GM18520 (cell line): Measurements from ENCODE around the gene ZBTB7C.

Source experiments
- ATAC-seq: cut with Tn5 transposase; IDR thresholded peaks from one replicate; pipeline ENCODE4 v1.9.1; 2021; ENCODE audit not compliant: unreplicated experiment

The ZBTB7C gene

GRCh38 chr18:48326901-48327675, 82.1 kb downstream of the ZBTB7C start:
- no peak for ATAC-seq

GRCh38 chr18:48325115-48325665, 84.0 kb downstream of the ZBTB7C start:
- ATAC-seq, result no peak

DNA sequence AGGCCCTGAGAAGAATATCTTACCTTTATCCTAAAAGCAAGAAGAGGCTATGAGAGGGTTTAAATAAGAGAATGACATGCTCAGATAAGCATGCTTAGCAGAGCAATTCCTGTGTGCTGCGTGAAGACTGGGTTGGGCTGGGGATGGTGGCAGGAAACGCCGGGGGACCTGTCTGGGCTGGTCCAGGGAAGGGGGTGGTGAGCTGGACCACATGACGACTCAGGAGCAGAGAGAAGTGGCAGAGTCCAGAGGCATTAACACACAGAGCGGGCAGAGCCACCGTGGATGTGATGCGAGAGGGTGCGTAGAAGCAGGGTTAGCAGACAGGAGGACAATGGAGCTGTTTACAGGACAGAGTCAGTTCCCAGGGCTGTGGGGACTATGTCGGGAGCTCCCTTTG, 84.5 kb downstream of the ZBTB7C start:
- ATAC-seq, result no peak

DNA sequence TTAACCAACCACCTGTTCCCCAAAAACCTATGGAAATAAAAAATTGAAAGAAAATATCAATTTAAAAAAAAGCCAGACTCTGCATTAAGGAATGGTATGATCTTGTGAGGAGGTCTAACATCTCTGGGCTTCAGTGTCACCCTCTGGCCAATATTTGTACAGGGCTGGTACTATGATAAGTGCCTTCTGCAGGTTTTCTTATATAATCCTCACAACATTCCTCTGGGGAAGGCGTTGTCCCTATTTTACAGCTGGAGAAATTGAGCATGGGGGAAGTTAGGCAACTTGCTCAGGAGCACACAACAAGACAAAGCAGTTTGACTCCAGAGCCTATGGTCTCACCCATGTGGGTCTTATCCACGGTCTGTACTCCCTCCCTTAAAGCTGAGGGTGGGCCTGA, 86.0 kb downstream of the ZBTB7C start:
- no peak for ATAC-seq

- no peak for ATAC-seq
Measured at GRCh38 chr18:48321536-48321935, 87.6 kb downstream of the ZBTB7C start.

DNA sequence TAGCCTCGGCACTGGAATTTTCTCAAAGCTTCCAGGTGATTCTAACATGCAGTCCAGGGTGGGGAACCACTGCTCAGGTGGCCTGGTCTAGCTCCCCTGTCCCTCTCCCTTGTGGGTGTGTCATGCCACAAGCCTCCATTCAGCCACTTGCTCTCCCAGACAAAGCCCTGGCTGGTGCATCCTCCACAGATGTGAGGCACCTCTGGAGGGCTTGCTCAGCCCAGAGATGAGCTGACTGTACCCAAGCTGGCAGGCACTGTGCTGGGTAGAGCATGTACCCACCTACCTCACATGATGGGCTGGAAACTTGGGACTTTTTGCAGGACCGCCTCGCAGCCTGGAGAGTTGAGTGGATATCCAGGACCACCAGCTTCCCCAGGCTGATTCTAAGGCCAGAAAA, 88.1 kb downstream of the ZBTB7C start:
- ATAC-seq, result no peak

- no peak for ATAC-seq
Measured at GRCh38 chr18:48320639-48320945, 88.6 kb downstream of the ZBTB7C start.

DNA sequence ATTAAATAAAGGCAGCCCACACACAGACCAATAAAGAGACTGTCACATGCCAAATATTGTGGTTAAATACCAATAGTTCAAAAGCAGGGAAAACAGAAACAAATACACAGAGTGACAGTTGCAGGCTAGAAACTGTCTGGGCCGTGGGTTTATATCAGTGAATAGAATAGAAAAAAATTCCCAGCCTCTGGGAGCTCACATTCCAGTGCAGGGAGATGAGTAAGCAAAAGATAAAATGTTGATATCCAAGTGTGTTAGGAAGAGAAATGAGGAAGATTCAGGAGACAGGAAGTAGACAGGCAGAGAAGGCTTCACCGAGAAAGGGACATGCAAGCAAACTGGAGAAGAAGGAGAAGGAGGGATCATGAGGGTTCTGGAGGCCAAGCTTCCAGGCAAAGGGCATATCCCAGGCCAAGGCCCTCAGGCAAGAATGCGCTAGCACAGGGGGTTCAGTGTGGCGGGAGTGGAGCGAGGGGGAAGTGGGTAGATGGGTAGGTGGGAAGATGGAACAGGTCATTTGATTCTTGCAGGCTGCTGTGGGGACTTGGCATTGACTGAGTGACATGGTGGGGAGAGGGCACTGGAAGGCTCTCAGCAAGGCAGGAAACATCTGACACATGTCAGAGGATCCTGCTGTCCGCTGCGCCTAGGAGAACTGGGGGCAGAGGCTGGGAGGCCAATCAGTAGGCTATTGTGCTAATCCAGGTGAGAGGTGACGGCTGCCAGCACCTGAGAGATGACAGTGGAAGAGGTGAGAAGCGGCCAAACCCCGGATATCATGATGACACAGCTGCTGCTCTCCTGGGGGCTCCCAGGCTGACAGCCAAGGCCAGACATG, 89.2 kb downstream of the ZBTB7C start:
- no peak for ATAC-seq

DNA sequence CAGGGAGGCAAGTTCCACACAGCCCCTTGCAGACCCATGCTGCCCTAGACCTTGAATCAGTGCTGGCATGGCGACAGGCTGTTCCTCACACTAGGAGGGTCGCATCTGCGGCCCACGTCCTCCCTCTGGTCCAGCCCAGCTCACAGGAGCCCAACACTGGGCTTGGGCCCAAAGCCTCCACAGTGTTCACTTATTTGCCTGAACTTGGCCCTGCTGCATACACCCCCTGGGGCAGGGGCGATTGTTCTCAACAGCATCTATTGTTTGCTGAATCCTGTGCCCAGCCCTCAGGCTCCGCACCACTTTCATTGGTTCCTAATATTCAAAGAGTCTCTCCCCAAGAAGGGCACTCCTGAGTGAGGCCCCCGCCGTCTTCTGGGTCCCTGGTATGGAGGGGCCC, 90.7 kb downstream of the ZBTB7C start:
- no peak for ATAC-seq

DNA sequence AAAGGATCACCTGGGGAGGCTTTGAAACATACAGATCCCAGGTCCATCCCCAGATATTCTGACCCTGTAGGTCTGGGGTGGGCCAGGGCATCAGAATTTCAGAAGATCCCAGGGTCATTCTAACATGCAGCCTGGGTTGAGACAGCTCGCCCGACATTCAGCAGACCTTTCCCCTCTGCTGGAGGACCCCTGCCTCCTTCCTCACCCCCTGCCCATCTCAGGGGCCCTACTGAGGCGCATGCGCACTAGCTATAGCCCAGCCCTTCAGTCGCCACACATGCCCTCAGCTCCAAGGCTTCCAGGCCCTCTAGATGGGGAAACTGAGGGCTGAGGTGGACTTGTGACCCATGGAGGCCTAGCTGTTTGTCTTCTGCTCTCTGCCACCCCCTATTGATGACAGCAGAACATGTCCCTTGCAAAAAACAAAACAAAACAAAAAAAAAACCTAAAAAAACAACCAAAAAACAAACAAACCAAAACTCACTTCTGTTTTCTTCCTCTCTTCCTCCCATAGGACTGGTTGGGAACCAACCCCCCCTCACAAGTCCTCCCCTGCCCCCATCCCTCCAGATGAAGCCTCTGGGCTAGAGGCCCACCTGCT, 91.3 kb downstream of the ZBTB7C start:
- ATAC-seq, result no peak

DNA sequence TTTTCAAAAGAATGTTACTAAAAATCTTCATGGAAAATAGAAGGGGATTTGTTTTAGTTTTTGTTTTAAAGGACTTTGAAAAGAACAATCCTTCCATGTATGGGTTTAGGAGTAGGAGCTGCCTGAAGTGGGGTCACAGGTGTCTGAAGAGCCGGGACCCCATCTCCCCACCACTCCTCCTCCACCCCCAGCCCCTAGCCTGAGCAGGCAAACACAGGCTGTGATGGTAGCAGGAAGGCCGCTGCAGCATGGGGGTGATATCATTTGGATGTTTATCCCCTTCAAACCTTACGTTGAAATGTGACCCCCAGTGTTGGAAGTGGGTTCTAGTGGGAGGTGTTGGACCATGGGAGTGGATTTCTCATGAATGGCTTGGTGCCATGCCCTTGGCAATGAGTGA, 93.0 kb downstream of the ZBTB7C start:
- no peak for ATAC-seq

- ATAC-seq, result no peak
Measured at GRCh38 chr18:48314690-48315089, 94.5 kb downstream of the ZBTB7C start.

DNA sequence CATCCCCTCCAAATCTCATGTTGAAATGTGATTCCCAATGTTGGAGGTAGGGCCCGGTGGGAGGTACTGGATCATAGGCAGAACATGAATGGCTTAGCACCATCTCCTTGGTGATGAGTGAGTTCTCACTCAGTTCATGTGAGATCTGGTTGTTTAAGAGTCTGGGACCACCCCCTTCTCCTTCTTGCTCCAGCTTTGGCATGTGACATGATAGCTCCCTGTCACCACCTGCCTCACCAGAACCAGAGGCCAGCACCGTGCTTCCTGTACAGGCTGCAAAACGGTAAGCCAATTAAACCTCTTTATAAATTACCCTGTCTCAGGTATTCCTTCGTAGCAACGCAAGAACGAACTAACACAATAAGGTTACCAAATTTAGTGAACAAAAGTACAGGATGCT, 95.4 kb downstream of the ZBTB7C start:
- ATAC-seq, result no peak

GRCh38 chr18:48312066-48312465, 97.1 kb downstream of the ZBTB7C start:
- ATAC-seq, result no peak

DNA sequence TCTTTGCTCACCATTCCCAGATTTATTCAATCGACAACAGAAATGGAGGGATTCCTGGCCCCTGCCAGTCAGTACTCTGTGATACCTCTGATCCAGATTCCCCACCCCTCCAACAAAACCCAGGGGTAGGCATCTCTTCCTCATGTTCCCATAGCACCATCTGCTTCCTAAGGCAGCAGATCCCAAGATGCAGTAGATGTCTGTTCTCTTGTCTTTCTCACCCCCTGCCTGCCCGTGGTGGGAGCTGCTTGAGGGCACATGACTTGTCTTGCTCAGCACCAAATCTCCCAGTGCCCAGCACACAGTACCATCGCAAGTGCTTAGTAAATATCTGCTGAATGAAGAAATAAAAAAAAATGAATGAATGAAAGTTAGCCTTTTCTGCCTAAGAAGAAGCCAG, 98.2 kb downstream of the ZBTB7C start:
- no peak for ATAC-seq

DNA sequence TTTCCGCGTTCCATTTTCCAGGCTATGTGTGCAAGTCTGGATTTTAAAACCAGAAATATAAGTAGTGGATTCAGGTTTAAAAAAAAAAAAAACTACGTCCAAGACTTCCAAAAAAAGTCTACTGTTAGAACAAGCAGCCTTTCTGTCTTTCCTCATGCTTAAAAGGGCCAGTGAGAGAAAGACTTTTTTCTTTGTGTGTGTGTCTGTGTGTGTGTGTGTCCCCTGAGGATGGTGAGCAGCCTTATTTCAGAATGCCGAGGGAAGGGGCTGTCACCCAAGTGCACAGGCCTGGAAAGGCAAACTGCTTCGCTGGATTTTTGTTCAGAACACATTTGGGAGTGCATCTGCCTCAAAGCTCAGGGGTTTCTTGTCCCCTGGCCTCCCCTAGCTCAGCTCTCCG, 98.8 kb downstream of the ZBTB7C start:
- no peak for ATAC-seq

GRCh38 chr18:48308755-48309575, 100.2 kb downstream of the ZBTB7C start:
- ATAC-seq, result no peak

DNA sequence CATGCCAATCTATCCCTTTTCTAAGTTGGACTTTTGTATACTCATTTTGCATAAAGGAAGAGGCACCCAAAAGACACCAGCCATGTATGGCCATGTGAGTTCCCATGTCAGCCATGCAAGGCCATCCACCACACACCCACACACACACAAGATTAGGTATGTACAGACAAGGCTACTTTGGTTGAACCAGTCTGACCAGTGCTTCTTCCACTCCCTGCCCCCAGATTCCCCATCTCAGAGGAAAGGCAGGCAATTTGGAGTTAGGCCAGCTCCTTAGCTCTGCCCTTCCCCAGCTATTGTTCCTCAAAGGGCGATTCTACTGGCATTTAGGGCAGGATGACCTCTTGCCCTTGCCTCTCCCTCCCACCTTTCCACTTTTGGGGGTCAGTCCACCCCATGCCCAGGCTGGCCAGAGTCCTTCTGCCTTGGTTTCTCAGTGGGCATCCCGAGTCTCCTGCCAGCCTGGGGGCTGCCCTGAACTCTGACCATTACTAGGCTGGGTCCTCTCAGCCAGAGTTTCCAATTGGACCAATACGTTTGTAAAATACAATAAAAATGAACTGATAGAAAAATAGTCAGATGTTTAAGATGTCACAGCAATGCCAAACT, 101.1 kb downstream of the ZBTB7C start:
- ATAC-seq, result no peak

- no peak for ATAC-seq
Measured at GRCh38 chr18:48306838-48307237, 102.3 kb downstream of the ZBTB7C start.

DNA sequence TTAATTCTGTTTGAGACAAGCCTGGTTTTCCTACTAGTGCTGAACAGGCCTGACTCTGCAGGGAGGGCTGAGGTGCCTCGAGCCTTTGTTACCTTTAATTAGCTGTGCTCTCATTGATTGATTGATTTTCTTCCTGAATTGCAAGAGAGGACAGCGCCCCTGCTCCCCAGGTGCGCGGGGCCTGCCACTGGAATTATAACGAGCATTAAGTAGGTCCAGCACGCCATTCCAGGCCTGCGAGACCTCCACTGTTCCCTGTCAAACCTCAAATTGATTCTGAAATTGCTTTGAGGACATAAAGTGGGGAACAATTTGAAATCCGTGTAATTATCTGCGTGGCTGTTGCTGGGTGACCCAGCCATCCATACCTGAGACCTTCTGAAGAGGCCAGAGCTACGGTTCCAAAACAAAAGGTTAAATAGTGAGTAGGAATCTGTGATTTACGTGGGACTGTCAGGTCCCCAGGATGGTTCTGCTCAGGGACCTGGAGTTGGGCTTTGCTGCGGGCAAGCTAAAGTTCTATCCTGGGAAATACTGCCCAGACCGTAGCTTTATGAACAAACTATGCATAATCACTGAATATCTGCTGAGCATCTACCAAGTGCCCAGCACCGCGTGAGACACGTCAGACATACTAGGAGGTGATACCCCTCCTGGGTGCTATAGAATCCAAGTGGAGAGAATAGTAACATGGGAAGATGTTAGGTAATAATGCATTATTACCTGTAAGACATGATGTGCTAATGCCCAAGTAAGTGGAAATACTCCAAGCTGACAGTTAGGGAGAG, 104.1 kb downstream of the ZBTB7C start:
- ATAC-seq, result no peak
